IMR-90 (cell line): ENCODE data around the gene SLC6A17.

Experiments
- CEBPB ChIP-seq: IDR thresholded peaks from 2 replicates; pipeline ENCODE4 v1.6.1; 2012; ENCODE audit warnings: low read depth, low read length, improper control_type of control experiment
- CHD1 ChIP-seq: IDR thresholded peaks from 2 replicates; pipeline ENCODE4 v1.6.1; 2012; ENCODE audit warnings: low read depth, low read length, improper control_type of control experiment
- MAZ ChIP-seq: IDR thresholded peaks from 2 replicates; pipeline ENCODE4 v1.6.1; 2012; ENCODE audit warnings: low read depth, mild to moderate bottlenecking, low read length, improper control_type of control experiment, moderate library complexity, borderline replicate concordance
- RAD21 ChIP-seq: IDR thresholded peaks from 2 replicates; pipeline ENCODE4 v1.6.1; 2012; ENCODE audit warnings: low read length, improper control_type of control experiment
- RFX5 ChIP-seq: IDR thresholded peaks from 2 replicates; pipeline ENCODE4 v1.8.0; 2012; ENCODE audit warnings: low read depth, mild to moderate bottlenecking, low read length, moderate library complexity
- SMC3 ChIP-seq: fragments of 150-350 bp; IDR thresholded peaks from 2 replicates; pipeline ENCODE4 v1.6.1; 2016; ENCODE audit warnings: low read depth, mild to moderate bottlenecking, antibody characterized with exemption, low read length, moderate library complexity
- TF ChIP-seq, protein P1 (sequence below): fragments of 150-350 bp; IDR thresholded peaks from 2 replicates; pipeline ENCODE4 v1.6.1; 2017; ENCODE audit warnings: mild to moderate bottlenecking, antibody characterized with exemption, low read length, low read depth
- TF ChIP-seq, protein P2 (sequence below): conservative IDR thresholded peaks from 2 replicates; pipeline ENCODE4 v1.5.1; 2012; ENCODE audit warnings: mild to moderate bottlenecking, low read depth, low read length, improper control_type of control experiment

DNA sequence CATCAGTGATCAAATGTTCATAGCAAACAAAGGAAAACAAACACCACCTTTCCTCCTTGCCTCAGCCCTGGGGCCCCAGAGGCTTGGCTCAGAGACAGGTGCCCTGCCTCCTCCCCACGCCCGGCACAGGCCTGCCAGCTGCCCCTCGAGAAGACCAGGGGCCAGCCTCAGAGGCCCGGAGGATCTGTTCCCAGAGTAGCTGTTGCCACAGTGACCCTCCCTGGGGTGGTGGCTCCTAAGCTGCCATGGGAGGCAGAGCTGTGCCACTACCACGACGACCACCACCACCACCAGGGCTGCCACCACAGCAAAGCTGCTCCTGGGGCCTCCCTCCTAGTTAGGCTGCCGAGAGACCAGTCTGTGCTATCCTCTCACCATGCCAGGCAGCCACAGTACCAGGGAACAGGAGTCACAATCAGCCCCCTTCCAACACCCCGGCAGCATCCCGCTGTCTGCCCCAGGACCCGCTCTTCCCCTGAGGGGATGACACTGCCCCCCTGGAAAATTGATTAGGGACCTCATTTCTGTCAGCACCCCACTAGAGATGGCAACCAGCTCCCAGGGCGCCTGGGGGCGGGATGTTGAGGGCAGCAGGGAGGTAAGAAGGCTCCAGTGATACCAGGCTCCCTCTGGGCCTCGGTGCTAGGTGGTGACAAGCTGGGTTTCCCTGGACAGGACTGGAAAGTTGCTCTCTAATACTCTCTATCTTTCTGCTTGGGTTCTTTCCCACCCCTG is 90.3 kb downstream of the SLC6A17 start:
- TF ChIP-seq, protein P1, sequence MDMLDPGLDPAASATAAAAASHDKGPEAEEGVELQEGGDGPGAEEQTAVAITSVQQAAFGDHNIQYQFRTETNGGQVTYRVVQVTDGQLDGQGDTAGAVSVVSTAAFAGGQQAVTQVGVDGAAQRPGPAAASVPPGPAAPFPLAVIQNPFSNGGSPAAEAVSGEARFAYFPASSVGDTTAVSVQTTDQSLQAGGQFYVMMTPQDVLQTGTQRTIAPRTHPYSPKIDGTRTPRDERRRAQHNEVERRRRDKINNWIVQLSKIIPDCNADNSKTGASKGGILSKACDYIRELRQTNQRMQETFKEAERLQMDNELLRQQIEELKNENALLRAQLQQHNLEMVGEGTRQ = no peak
- TF ChIP-seq, protein P2, sequence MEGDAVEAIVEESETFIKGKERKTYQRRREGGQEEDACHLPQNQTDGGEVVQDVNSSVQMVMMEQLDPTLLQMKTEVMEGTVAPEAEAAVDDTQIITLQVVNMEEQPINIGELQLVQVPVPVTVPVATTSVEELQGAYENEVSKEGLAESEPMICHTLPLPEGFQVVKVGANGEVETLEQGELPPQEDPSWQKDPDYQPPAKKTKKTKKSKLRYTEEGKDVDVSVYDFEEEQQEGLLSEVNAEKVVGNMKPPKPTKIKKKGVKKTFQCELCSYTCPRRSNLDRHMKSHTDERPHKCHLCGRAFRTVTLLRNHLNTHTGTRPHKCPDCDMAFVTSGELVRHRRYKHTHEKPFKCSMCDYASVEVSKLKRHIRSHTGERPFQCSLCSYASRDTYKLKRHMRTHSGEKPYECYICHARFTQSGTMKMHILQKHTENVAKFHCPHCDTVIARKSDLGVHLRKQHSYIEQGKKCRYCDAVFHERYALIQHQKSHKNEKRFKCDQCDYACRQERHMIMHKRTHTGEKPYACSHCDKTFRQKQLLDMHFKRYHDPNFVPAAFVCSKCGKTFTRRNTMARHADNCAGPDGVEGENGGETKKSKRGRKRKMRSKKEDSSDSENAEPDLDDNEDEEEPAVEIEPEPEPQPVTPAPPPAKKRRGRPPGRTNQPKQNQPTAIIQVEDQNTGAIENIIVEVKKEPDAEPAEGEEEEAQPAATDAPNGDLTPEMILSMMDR = no peak
- no peak for TF ChIP-seq CHD1
- no peak for TF ChIP-seq MAZ
- TF ChIP-seq RFX5 = no peak
- TF ChIP-seq SMC3 = no peak
- no peak for TF ChIP-seq RAD21
- no peak for TF ChIP-seq CEBPB
